HG02759 (cell line): ENCODE data around the gene PCBP3.
"Not testable (repeated sequence)": the region's sequence is repeated elsewhere in the genome, so short reads cannot be mapped to it uniquely, and the experiment has no call there.

ENCODE experiments used
- ATAC-seq: cut with Tn5 transposase; IDR thresholded peaks from one replicate; pipeline ENCODE4 v1.9.1; 2021; ENCODE audit warnings: mild to moderate bottlenecking, moderate library complexity; ENCODE audit not compliant: unreplicated experiment

The PCBP3 gene

GRCh38 chr21:45836694-45837670 is 193.5 kb downstream of the PCBP3 start:
- no peak for ATAC-seq

- ATAC-seq, result no peak
Measured at GRCh38 chr21:45837936-45838335, 194.4 kb downstream of the PCBP3 start.

GRCh38 chr21:45838634-45839033 is 195.1 kb downstream of the PCBP3 start:
- ATAC-seq, result no peak

- ATAC-seq, result no peak
Measured at GRCh38 chr21:45839274-45839673, 195.7 kb downstream of the PCBP3 start.

GRCh38 chr21:45841033-45841432 is 197.5 kb downstream of the PCBP3 start:
- ATAC-seq, result no peak

GRCh38 chr21:45843426-45843825 is 199.9 kb downstream of the PCBP3 start:
- ATAC-seq, result no peak

- no peak for ATAC-seq
Measured at GRCh38 chr21:45844181-45844580, 200.7 kb downstream of the PCBP3 start.

- ATAC-seq, result no peak
Measured at GRCh38 chr21:45845063-45845769, 201.7 kb downstream of the PCBP3 start.

GRCh38 chr21:45845770-45846090 is 202.2 kb downstream of the PCBP3 start:
- ATAC-seq, result no peak

- ATAC-seq, result no peak
Measured at GRCh38 chr21:45846373-45847160, 203.0 kb downstream of the PCBP3 start.

GRCh38 chr21:45847870-45848269 is 204.3 kb downstream of the PCBP3 start:
- ATAC-seq, result no peak

- ATAC-seq, result no peak
Measured at GRCh38 chr21:45848331-45848730, 204.8 kb downstream of the PCBP3 start.

GRCh38 chr21:45848805-45849204 is 205.3 kb downstream of the PCBP3 start:
- ATAC-seq, result no peak

- no peak for ATAC-seq
Measured at GRCh38 chr21:45849651-45850050, 206.1 kb downstream of the PCBP3 start.

GRCh38 chr21:45850181-45850580 is 206.7 kb downstream of the PCBP3 start:
- no peak for ATAC-seq

GRCh38 chr21:45852386-45852785 is 208.9 kb downstream of the PCBP3 start:
- not testable (repeated sequence) for ATAC-seq

- ATAC-seq, result no peak
Measured at GRCh38 chr21:45852886-45853400, 209.4 kb downstream of the PCBP3 start.

GRCh38 chr21:45853703-45854342 is 210.3 kb downstream of the PCBP3 start:
- ATAC-seq, result no peak

GRCh38 chr21:45854690-45855247 is 211.2 kb downstream of the PCBP3 start:
- ATAC-seq, result no peak

GRCh38 chr21:45855248-45855811 is 211.8 kb downstream of the PCBP3 start:
- no peak for ATAC-seq
